Panc1 (cell line): ENCODE measurements around the gene KAZN. TPM values are rescaled to one million over a fixed set of nuclear protein-coding genes. Genes with fewer than 3 reads are reported as not detected.

ENCODE experiments used
- ATAC-seq: fragments of 200-7000 bp; cut with Tn5 transposase; 2 replicates; pipeline ENCODE4 v1.9.1; 2020; ENCODE audit warnings: mild to moderate bottlenecking, moderate library complexity
- BruUV-seq: library from RNA; stranded (reverse); fragments of 400-500 nt; replicated peaks from 2 replicates; lab custom pipeline; 2021; lab: Mats Ljungman, UMichigan
- CTCF ChIA-PET: fragments of 300-600 bp; sonication (Branson Sonifier 250); formaldehyde crosslinking; loops from one replicate; lab custom pipeline; 2022; ENCODE audit warnings: antibody characterized with exemption; lab: Charles Lee
- POLR2A ChIA-PET: fragments of 300-600 bp; sonication (Branson Sonifier 250); formaldehyde crosslinking; loops from one replicate; lab custom pipeline; 2022; ENCODE audit warnings: antibody characterized with exemption; lab: Charles Lee
- DNase-seq: peaks from one replicate; pipeline ENCODE4 v3.0.0-alpha.2; 2010; ENCODE audit warnings: low read depth, low spot score
- H3K27ac ChIP-seq: 2 replicates; pipeline ENCODE4 v1.5.1; 2011; ENCODE audit warnings: mild to moderate bottlenecking, low read length, inconsistent platforms
- H3K27me3 ChIP-seq: fragments of 200-500 bp; sonication (Bioruptor generic); 2 replicates; pipeline ENCODE4 v1.6.0; 2014; ENCODE audit warnings: low read length, inconsistent platforms; ENCODE audit not compliant: control insufficient read depth, insufficient read depth
- H3K36me3 ChIP-seq: fragments of 200-500 bp; sonication (Bioruptor generic); 2 replicates; pipeline ENCODE4 v1.5.1; 2014; ENCODE audit warnings: inconsistent platforms, mild to moderate bottlenecking, low read length, moderate library complexity; ENCODE audit not compliant: control insufficient read depth, insufficient read depth
- H3K4me1 ChIP-seq: 2 replicates; pipeline ENCODE4 v1.5.1; 2011; ENCODE audit warnings: inconsistent platforms, mild to moderate bottlenecking, low read length, moderate library complexity; ENCODE audit not compliant: control insufficient read depth, insufficient read depth
- H3K4me3 ChIP-seq, 2 experiments: 2 replicates each; pipeline ENCODE4 v1.5.1; 2011 to 2012; ENCODE audit warnings: low read depth in 2 of 2, low read length in 2 of 2, mild to moderate bottlenecking in 2 of 2, inconsistent platforms in 1 of 2, moderate library complexity in 1 of 2
- H3K9me3 ChIP-seq: fragments of 200-500 bp; sonication (Bioruptor generic); 2 replicates; pipeline ENCODE4 v1.5.1; 2014; ENCODE audit warnings: low read depth, mild to moderate bottlenecking, inconsistent platforms, low read length, moderate library complexity; ENCODE audit not compliant: control insufficient read depth, insufficient read depth
- CTCF ChIP-seq: fragments of 450-650 bp; IDR thresholded peaks from 2 replicates; pipeline ENCODE4 v1.5.1; 2017; ENCODE audit warnings: mild to moderate bottlenecking
- POLR2AphosphoS5 ChIP-seq: IDR thresholded peaks from 2 replicates; pipeline ENCODE4 v1.6.1; 2012; ENCODE audit warnings: mild to moderate bottlenecking, low read depth, low read length, moderate library complexity
- SIN3A ChIP-seq: IDR thresholded peaks from 2 replicates; pipeline ENCODE4 v1.6.1; 2012; ENCODE audit warnings: low read depth, mild to moderate bottlenecking, low read length, moderate library complexity, borderline replicate concordance; ENCODE audit not compliant: insufficient read depth
- TCF7L2 ChIP-seq: IDR thresholded peaks from 2 replicates; pipeline ENCODE4 v1.6.1; 2011; ENCODE audit warnings: mild to moderate bottlenecking, low read depth, low read length, inconsistent platforms
- in situ Hi-C: cut with HindIII; loops from 2 replicates; pipeline ENCODE4 v1.10.0; 2016; ENCODE audit warnings: low sequenced_read_pairs, low pct_unique_long_range_greater_than_20kb
- intact Hi-C: fragments of 100-400 bp; cut with micrococcal nuclease; formaldehyde crosslinking; loops from one replicate; pipeline ENCODE4 v1.10.0; 2022; ENCODE audit not compliant: unreplicated experiment
- total RNA-seq: library from RNA; stranded (reverse); gene quantifications from one replicate; pipeline ENCODE4 v1.2.1, GENCODE V29; 2021; ENCODE audit not compliant: unreplicated experiment
- TF ChIP-seq, protein P1 (sequence below), 2 experiments: IDR thresholded peaks; 2 replicates each; pipeline ENCODE4 v1.6.1; 2011 to 2012; ENCODE audit warnings: low read depth in 2 of 2, control low read depth in 1 of 2, low read length in 1 of 2, mild to moderate bottlenecking in 1 of 2, moderate library complexity in 1 of 2; ENCODE audit not compliant: insufficient read depth in 1 of 2

Gene KAZN
- total RNA-seq, 1 experiment from 2014 or later = 6.6 TPM

DNA sequence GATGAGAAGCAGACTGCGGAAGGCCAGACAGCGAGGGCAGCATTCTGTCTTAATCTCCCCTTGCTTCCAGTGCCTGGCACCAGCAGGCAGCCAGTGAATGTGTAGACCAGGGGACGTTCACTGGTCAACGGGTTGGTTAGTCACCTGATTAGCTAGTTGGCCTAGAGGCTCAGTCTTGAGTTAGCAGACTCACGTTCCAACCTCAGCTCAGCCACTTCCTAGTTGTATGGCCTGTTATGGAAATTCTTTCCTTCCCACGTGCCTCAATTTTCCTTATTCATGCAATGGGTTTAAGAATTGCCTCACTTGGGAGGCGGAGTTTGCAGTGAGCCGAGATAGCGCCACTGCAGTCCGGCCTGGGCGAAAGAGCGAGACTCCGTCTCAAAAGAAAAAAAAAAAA, 305.4 kb downstream of the KAZN start:
- no peaks in the 10 kb centered on the region for H3K9me3 ChIP-seq
- H3K4me1 ChIP-seq = no peaks in the 10 kb centered on the region
- intact Hi-C loops = no loop called here
- DNase-seq = no peak
- in situ Hi-C loops = no loop called here
- H3K36me3 ChIP-seq = no peaks in the 10 kb centered on the region
- H3K27me3 ChIP-seq = no peaks in the 10 kb centered on the region
- BruUV-seq = no TSS peak
- no peak for ATAC-seq
- TF ChIP-seq CTCF (no peak), SIN3A (no peak), POLR2AphosphoS5 (no peak), TCF7L2 (no peak)
- TF ChIP-seq, protein P1, sequence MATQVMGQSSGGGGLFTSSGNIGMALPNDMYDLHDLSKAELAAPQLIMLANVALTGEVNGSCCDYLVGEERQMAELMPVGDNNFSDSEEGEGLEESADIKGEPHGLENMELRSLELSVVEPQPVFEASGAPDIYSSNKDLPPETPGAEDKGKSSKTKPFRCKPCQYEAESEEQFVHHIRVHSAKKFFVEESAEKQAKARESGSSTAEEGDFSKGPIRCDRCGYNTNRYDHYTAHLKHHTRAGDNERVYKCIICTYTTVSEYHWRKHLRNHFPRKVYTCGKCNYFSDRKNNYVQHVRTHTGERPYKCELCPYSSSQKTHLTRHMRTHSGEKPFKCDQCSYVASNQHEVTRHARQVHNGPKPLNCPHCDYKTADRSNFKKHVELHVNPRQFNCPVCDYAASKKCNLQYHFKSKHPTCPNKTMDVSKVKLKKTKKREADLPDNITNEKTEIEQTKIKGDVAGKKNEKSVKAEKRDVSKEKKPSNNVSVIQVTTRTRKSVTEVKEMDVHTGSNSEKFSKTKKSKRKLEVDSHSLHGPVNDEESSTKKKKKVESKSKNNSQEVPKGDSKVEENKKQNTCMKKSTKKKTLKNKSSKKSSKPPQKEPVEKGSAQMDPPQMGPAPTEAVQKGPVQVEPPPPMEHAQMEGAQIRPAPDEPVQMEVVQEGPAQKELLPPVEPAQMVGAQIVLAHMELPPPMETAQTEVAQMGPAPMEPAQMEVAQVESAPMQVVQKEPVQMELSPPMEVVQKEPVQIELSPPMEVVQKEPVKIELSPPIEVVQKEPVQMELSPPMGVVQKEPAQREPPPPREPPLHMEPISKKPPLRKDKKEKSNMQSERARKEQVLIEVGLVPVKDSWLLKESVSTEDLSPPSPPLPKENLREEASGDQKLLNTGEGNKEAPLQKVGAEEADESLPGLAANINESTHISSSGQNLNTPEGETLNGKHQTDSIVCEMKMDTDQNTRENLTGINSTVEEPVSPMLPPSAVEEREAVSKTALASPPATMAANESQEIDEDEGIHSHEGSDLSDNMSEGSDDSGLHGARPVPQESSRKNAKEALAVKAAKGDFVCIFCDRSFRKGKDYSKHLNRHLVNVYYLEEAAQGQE (IDR thresholded peaks at IDR 0.05; ENCODE audit: insufficient read depth in 1 of 2, low read depth in 2 of 2, low read length in 1 of 2) = no peak
- CTCF ChIA-PET = interaction anchor here (0.5 kb wide), 1 partner anchor 46 kb away, joined by 5 read pairs; no protein-coding TSS in a partner anchor
- POLR2A ChIA-PET = no interaction called here
- H3K4me3 ChIP-seq = no peak overlapping the region
- H3K27ac ChIP-seq = no peak overlapping the region

- POLR2A ChIA-PET = no interaction called here
- TF ChIP-seq CTCF (no peak), POLR2AphosphoS5 (no peak), TCF7L2 (no peak), SIN3A (no peak)
- TF ChIP-seq, protein P1 (IDR thresholded peaks at IDR 0.05; ENCODE audit: insufficient read depth in 1 of 2, low read depth in 2 of 2, low read length in 1 of 2) = no peak
- Histone ChIP-seq H3K27ac (no peak overlapping the region), H3K36me3 (no peaks in the 10 kb centered on the region), H3K4me1 (no peaks in the 10 kb centered on the region), H3K9me3 (no peaks in the 10 kb centered on the region), H3K27me3 (no peaks in the 10 kb centered on the region), H3K4me3 (no peak overlapping the region)
- intact Hi-C loops (no loop called here), in situ Hi-C loops (no loop called here)
- BruUV-seq = no TSS peak
- no peak for ATAC-seq
- CTCF ChIA-PET = no interaction called here
- no peak for DNase-seq
Observed at GRCh38 chr1:14906665-14907064, 308.2 kb downstream of the KAZN start.
